SK-N-SH treated with all-trans-retinoic acid at 6 μM for 48 hours (cell line): ENCODE results near the gene TMEM167B.
"Not testable (repeated sequence)": the region's sequence is repeated elsewhere in the genome, so short reads cannot be mapped to it uniquely, and the experiment has no call there.

Experiments used
- BACH2 ChIP-seq: fragments of 250-450 bp; sonication (Bioruptor Pico); IDR thresholded peaks from 2 replicates; pipeline ENCODE4 v1.9.0; 2021; ENCODE audit warnings: mild to moderate bottlenecking, borderline replicate concordance
- CSRNP3 ChIP-seq: fragments of 250-450 bp; sonication (Bioruptor Pico); IDR thresholded peaks from 2 replicates; pipeline ENCODE4 v1.5.1; 2021; ENCODE audit warnings: mild to moderate bottlenecking, moderate library complexity
- PATZ1 ChIP-seq: fragments of 250-450 bp; sonication (Bioruptor Pico); IDR thresholded peaks from 2 replicates; pipeline ENCODE4 v1.8.0; 2020; ENCODE audit warnings: mild to moderate bottlenecking, moderate library complexity, borderline replicate concordance
- TOX ChIP-seq: fragments of 250-450 bp; sonication (Bioruptor Pico); IDR thresholded peaks from 2 replicates; pipeline ENCODE4 v1.8.0; 2021; ENCODE audit warnings: mild to moderate bottlenecking, moderate library complexity, borderline replicate concordance
- TSHZ2 ChIP-seq: fragments of 250-450 bp; sonication (Bioruptor Pico); IDR thresholded peaks from 2 replicates; pipeline ENCODE4 v1.5.0; 2020; ENCODE audit warnings: mild to moderate bottlenecking, moderate library complexity
- ZC3H10 ChIP-seq: fragments of 250-450 bp; sonication (Bioruptor Pico); IDR thresholded peaks from 2 replicates; pipeline ENCODE4 v1.5.1; 2021; ENCODE audit warnings: mild to moderate bottlenecking, moderate library complexity
- ZFP3 ChIP-seq: fragments of 250-450 bp; sonication (Bioruptor Pico); IDR thresholded peaks from 2 replicates; pipeline ENCODE4 v1.5.0; 2020; ENCODE audit warnings: mild to moderate bottlenecking, moderate library complexity

- not testable (repeated sequence) for TF ChIP-seq PATZ1, TOX, CSRNP3, ZFP3, TSHZ2, ZC3H10, BACH2 (CRISPR knock-in tag)
Measured at GRCh38 chr1:109052145-109052544, 38.4 kb upstream of the TMEM167B start.
